Bone marrow (tissue), 2 donors: ENCODE results near the gene SOX13.

Experiments used
- DNase-seq, 2 donors: peaks; one replicate each; lab custom pipeline; 2025; lab: John Stamatoyannopoulos, UW

SOX13 gene

GRCh38 chr1:204154568-204155255, 81.8 kb downstream of the SOX13 start:
- DNase-seq: no peak

- DNase-seq: no peak
Measured at GRCh38 chr1:204155881-204156280, 83.0 kb downstream of the SOX13 start.

DNA sequence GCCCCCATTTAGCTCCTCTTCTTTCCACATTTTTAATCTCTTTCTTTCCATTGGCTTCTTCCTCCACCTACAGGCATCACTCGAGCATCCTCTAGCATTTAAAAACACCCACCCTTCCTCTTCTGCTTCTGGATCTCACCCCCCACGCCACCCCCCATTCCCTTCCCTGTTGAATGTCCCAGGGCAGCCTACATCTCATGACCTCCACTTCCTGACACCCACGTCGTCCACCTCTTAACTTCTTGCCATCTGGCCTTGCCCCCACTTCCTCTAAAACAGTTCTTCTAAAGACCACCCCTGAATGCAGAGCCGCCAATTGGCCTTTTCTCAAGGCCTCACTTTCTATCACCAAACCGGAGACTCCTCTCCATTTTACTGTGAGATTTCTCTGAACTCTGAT, 85.0 kb downstream of the SOX13 start:
- no peak for DNase-seq

- DNase-seq: no peak
Measured at GRCh38 chr1:204161609-204162493, 88.9 kb downstream of the SOX13 start.

DNA sequence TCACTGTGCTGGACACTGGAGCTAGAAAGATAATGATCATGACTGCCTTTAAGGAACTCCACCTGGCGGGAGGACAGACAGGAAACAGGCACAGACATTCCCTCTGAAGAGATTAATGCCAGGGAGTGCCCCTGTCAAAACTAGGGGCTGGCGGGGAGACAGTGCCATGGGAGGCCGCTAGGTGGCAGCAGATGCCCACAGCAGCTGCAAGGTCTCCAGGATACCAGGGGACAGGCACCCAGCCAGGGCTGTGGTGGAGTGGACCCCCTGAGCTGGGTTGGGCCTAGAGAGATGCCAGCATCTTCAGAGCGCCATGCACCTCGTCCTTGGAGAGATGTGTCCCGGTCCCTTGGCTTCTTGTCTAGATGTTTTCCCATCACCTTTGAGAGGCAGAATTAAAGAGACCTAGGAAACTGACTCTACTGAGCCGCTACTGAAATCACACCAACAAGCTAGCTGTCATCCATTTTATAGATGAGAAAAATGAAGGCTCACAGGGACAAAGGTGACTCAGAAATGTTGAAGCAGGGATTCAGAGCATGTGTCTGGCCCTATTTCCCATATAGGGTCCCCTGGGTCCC, 89.7 kb downstream of the SOX13 start:
- peak; percentile 48 to 56 for DNase-seq

GRCh38 chr1:204166219-204166618, 93.3 kb downstream of the SOX13 start, which contains the start of gene REN:
REN (minus strand) TSS chr1:204166337; CDS start chr1:204166293, 44 bp downstream.
- DNase-seq: no peak

GRCh38 chr1:204167730-204168129, 94.8 kb downstream of the SOX13 start:
- no peak for DNase-seq

GRCh38 chr1:204169858-204170257, 96.9 kb downstream of the SOX13 start:
- no peak for DNase-seq

- DNase-seq: no peak
Measured at GRCh38 chr1:204170494-204171155, 97.7 kb downstream of the SOX13 start.

- DNase-seq: no peak
Measured at GRCh38 chr1:204171751-204172178, 98.8 kb downstream of the SOX13 start.

DNA sequence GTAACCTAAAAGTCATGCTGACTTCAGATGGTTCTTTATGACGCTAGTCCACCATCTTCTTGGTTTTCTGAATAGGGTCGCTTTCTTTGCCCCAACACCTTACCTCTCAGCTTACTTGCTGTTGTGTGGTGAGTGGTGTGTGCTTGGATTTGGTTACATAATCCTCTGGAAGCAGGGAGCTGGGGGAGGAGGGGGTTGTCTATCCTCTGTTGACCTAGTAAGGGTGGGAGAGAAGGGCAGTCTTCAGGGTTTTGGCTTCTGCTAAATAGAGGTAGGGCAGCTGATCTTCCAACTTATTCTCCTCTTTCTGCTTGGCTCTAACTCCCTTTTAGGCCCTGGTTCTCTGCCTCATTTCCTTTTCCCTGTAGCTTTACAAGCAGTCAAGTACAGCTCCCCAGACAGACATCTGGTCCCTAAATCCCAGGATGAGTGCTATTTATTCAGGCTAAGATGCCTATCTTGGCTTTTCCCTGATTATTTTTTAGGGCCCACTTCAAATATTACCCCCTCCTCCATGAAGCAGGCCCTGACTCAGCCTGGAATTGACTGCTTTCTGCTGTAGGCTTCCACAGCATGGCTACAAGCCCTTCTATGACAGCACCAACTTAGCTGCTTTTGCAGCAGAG, 99.6 kb downstream of the SOX13 start:
- DNase-seq: no peak

DNA sequence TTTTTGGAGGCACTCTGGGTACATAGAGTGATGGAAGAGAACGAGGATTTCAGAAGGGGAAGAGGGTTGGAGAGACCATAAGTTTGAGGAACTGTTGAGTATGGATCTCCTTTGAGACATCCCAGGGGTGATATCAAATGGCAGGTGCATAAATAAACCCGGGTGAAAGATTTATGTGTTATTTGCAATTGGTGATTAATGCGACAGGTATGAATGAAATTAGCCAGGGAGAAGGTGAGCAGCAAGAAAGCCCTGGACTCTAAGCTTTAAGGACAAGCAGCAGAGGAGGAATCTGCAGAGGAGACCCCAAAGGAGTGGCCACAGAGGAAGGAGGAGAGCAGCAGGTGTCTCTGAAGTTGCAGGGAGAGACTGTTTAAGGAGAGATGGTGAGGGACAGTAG, 102.0 kb downstream of the SOX13 start:
- DNase-seq: no peak

DNA sequence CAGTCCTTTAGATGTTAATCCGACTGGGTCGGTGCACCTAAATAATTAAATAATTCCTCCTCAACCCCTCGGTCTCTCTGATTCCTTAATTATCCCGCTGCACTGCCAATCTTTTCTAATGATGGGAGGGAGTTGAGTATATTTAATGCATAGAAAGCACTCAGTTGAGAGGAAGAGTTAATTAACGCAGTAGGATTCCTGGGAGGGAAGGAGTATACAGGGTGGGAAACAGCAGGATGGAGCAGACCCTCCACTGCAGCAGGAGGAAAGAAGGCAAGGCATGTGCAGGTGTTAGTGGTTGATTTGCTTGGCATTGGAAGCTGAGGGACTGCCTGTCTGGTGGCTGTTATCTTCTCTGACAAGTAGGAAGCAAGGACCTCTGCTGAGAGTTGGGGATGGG, 103.1 kb downstream of the SOX13 start:
- no peak for DNase-seq

GRCh38 chr1:204177133-204177532, 104.2 kb downstream of the SOX13 start:
- no peak for DNase-seq
